Transverse colon (tissue), 4 donors: ENCODE results near the gene MIF4GD.

Source experiments
- EP300 ChIP-seq: sonication (generic); formaldehyde crosslinking; IDR thresholded peaks from one replicate; pipeline ENCODE4 v1.6.1; 2017; ENCODE audit warnings: antibody characterized with exemption, low read depth
- POLR2AphosphoS5 ChIP-seq, 3 donors: sonication (generic); formaldehyde crosslinking; IDR thresholded peaks; one replicate each; pipeline ENCODE4 v1.6.1; 2016; ENCODE audit warnings: antibody characterized with exemption in 3 of 3
- TF ChIP-seq, protein P1 (sequence below), 5 experiments: fragments of 200-600 bp in 3 of 5; fragments of 450-650 bp in 2 of 5; sonication (generic) in 3 of 5; IDR thresholded peaks; 1 replicate in 2 of 5; 2 replicates in 3 of 5; pipeline ENCODE4 v1.5.1; 2016 to 2017; ENCODE audit warnings: antibody characterized with exemption in 5 of 5, inconsistent platforms in 3 of 5, mild to moderate bottlenecking in 2 of 5, moderate library complexity in 1 of 5

DNA sequence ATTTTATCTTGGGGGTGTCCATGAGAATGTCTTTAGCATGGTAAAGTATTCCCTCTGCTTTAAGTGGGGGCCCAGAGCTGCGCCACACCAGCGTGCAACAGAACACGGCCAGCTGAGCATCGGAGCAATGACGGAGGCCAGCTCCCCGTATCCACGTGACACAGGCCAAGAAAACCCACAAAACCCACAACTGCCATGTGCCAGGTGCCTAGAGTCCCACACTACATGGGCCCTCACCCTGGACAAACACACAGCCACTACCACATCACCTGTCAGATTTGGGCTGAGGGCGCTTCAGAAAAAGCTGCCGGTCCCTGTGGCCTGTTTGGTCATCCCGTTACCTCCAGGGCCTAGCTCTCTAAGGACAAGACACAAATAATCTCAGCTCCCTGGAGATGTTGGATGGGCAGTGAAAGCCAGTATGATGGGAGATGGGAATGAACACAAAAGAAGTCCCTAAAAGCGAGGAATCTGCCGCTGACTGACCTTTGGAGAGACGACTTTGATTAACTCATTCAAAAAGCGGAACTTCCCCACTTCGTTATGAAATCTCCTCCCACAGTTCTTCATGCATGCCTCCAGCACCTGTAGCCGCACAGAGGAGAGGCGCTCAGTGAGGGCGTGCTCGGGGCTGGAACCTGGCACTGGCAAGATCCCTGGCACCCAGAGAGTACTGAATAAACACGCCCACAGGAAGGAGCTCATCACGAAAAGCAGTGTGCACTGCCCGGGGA, 26.7 kb downstream of the MIF4GD start:
- TF ChIP-seq EP300 (no peak), POLR2AphosphoS5 (IDR thresholded peaks at IDR 0.05) (no peak)
- TF ChIP-seq, protein P1, sequence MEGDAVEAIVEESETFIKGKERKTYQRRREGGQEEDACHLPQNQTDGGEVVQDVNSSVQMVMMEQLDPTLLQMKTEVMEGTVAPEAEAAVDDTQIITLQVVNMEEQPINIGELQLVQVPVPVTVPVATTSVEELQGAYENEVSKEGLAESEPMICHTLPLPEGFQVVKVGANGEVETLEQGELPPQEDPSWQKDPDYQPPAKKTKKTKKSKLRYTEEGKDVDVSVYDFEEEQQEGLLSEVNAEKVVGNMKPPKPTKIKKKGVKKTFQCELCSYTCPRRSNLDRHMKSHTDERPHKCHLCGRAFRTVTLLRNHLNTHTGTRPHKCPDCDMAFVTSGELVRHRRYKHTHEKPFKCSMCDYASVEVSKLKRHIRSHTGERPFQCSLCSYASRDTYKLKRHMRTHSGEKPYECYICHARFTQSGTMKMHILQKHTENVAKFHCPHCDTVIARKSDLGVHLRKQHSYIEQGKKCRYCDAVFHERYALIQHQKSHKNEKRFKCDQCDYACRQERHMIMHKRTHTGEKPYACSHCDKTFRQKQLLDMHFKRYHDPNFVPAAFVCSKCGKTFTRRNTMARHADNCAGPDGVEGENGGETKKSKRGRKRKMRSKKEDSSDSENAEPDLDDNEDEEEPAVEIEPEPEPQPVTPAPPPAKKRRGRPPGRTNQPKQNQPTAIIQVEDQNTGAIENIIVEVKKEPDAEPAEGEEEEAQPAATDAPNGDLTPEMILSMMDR (IDR thresholded peaks at IDR 0.05): no peak
